GM18861 (cell line): ENCODE measurements around the gene PROSER1.
"Not testable (repeated sequence)": the region's sequence is repeated elsewhere in the genome, so short reads cannot be mapped to it uniquely, and the experiment has no call there.

Experiments used
- ATAC-seq: cut with Tn5 transposase; IDR thresholded peaks from one replicate; pipeline ENCODE4 v1.9.1; 2021; ENCODE audit not compliant: unreplicated experiment

PROSER1 gene

GRCh38 chr13:39037880-39038568, at the start of gene PROSER1, which contains the start of gene NHLRC3:
TSS of gene PROSER1 (minus strand) at chr13:39038089. CDS start at chr13:39037242, 847 bp downstream.
TSS of gene NHLRC3 (plus strand) at chr13:39038456. CDS start at chr13:39038640, 184 bp downstream.
- ATAC-seq: peak; percentile 65

- ATAC-seq: not testable (repeated sequence)
Observed at GRCh38 chr13:39086251-39086945, 48.5 kb upstream of the PROSER1 start.

- no peak for ATAC-seq
Observed at GRCh38 chr13:39073983-39074382, 36.1 kb upstream of the PROSER1 start.

- no peak for ATAC-seq
Observed at GRCh38 chr13:39072842-39073241, 35.0 kb upstream of the PROSER1 start.

- no peak for ATAC-seq
Observed at GRCh38 chr13:39062004-39062403, 24.1 kb upstream of the PROSER1 start.

GRCh38 chr13:39058040-39058439, 20.2 kb upstream of the PROSER1 start:
- no peak for ATAC-seq

- ATAC-seq: no peak
Observed at GRCh38 chr13:39056018-39056417, 18.1 kb upstream of the PROSER1 start.

- ATAC-seq: no peak
Observed at GRCh38 chr13:39054112-39054511, 16.2 kb upstream of the PROSER1 start.

- no peak for ATAC-seq
Observed at GRCh38 chr13:39052944-39053343, 15.1 kb upstream of the PROSER1 start.

- no peak for ATAC-seq
Observed at GRCh38 chr13:39051157-39051556, 13.3 kb upstream of the PROSER1 start.

GRCh38 chr13:39049274-39049673, 11.4 kb upstream of the PROSER1 start:
- no peak for ATAC-seq

- ATAC-seq: no peak
Observed at GRCh38 chr13:39048806-39049205, 10.9 kb upstream of the PROSER1 start.

GRCh38 chr13:39047560-39047959, 9.7 kb upstream of the PROSER1 start:
- ATAC-seq: no peak

- peak; percentile 70 for ATAC-seq
Observed at GRCh38 chr13:39044536-39044935, 6.6 kb upstream of the PROSER1 start.

GRCh38 chr13:39040206-39040605, 2.3 kb upstream of the PROSER1 start:
- no peak for ATAC-seq

- no peak for ATAC-seq
Observed at GRCh38 chr13:39039041-39039440, 1.2 kb upstream of the PROSER1 start.

- ATAC-seq: peak; percentile 11
Observed at GRCh38 chr13:39038569-39039030, 711 bp upstream of the PROSER1 start.

GRCh38 chr13:39037410-39037879, 444 bp downstream of the PROSER1 start:
- no peak for ATAC-seq

- no peak for ATAC-seq
Observed at GRCh38 chr13:39036212-39036611, 1.7 kb downstream of the PROSER1 start.

- no peak for ATAC-seq
Observed at GRCh38 chr13:39035799-39036198, 2.1 kb downstream of the PROSER1 start.

GRCh38 chr13:39035204-39035603, 2.7 kb downstream of the PROSER1 start:
- ATAC-seq: no peak

- ATAC-seq: no peak
Observed at GRCh38 chr13:39034085-39034484, 3.8 kb downstream of the PROSER1 start.
